Measurements from ENCODE around the gene OTX2. TPM values are rescaled to one million over a fixed set of nuclear protein-coding genes. Genes with fewer than 3 reads are reported as not detected.

OTX2 gene
- total RNA-seq, 1 donor from 2014 or later = 0.77 TPM

Other genes with a start within 250 kb of the OTX2 start
- 19.4 and 19.7 TPM in 2 replicates for gene TMEM260, start 230.7 kb downstream of the OTX2 start, total RNA-seq

Measured in neural crest cell (in vitro differentiated cells).